NB4 (cell line): ENCODE results near the gene COL26A1.

ENCODE experiments used
- CTCF ChIP-seq: IDR thresholded peaks from one replicate; pipeline ENCODE4 v1.5.1; 2012; ENCODE audit warnings: low read depth, low read length
- MYC ChIP-seq: IDR thresholded peaks from 2 replicates; pipeline ENCODE4 v1.6.1; 2011; ENCODE audit warnings: low read depth, low read length
- POLR2A ChIP-seq: IDR thresholded peaks from 2 replicates; pipeline ENCODE4 v1.6.1; 2011; ENCODE audit warnings: mild to moderate bottlenecking; ENCODE audit not compliant: insufficient read length; ENCODE audit errors: extremely low read depth
- TF ChIP-seq, protein P1 (sequence below): IDR thresholded peaks from 2 replicates; pipeline ENCODE4 v1.6.1; 2011; ENCODE audit warnings: low read depth, low read length

GRCh38 chr7:101470668-101471487 is 108.2 kb downstream of the COL26A1 start:
- TF ChIP-seq CTCF (no peak), POLR2A (no peak), MYC (no peak)
- TF ChIP-seq, protein P1, sequence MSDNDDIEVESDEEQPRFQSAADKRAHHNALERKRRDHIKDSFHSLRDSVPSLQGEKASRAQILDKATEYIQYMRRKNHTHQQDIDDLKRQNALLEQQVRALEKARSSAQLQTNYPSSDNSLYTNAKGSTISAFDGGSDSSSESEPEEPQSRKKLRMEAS = no peak
